Measurements from ENCODE around the gene FAM131C. TPM values are rescaled to one million over a fixed set of nuclear protein-coding genes. Genes with fewer than 3 reads are reported as not detected.
"Not testable (repeated sequence)": the region's sequence is repeated elsewhere in the genome, so short reads cannot be mapped to it uniquely, and the experiment has no call there.

The FAM131C gene
- total RNA-seq, 1 donor, result 0.36 TPM

- no peaks in the 10 kb centered on the region for H3K27me3 ChIP-seq (ENCODE audit: insufficient read depth, low read length)
Measured at GRCh38 chr1:16043950-16044349, 29.5 kb downstream of the FAM131C start.

GRCh38 chr1:16043521-16043920, 29.9 kb downstream of the FAM131C start, which contains the start of gene CLCNKB:
Gene CLCNKB (plus strand): TSS chr1:16043782. CDS start chr1:16044493, 711 bp downstream.
- Histone ChIP-seq H3K4me3 (ENCODE audit: insufficient read depth, low read length) (no peak within 1 kb of the TSS), H3K4me2 (ENCODE audit: insufficient read depth, low read length) (no peak within 1 kb of the TSS), H3K79me2 (ENCODE audit: insufficient read depth, low read length) (no peaks in the 10 kb centered on the region), H3K27me3 (ENCODE audit: insufficient read depth, low read length) (no peaks in the 10 kb centered on the region), H3K36me3 (ENCODE audit: insufficient read depth, low read length) (no peaks in the 10 kb centered on the region), H3K27ac (ENCODE audit: low read depth, low read length) (no peak within 1 kb of the TSS), H4K20me1 (ENCODE audit: insufficient read depth, low read length) (no peaks in the 10 kb centered on the region), H2AFZ (ENCODE audit: low read length) (no peak within 1 kb of the TSS), H3K4me1 (ENCODE audit: insufficient read depth, low read length) (no peaks in the 10 kb centered on the region), H3K9me3 (ENCODE audit: low read depth, low read length) (no peaks in the 10 kb centered on the region)
- TF ChIP-seq CTCF (IDR thresholded peaks at IDR 0.05; ENCODE audit: extremely low read depth, low read depth, low read length), result no peak
- DNase-seq (ENCODE audit: insufficient read length, low spot score, missing footprints), result no peak

More at GRCh38 chr1:16043950-16044349, 29.5 kb downstream of the FAM131C start:
- Histone ChIP-seq H4K20me1 (ENCODE audit: insufficient read depth, low read length) (no peaks in the 10 kb centered on the region), H3K36me3 (ENCODE audit: insufficient read depth, low read length) (no peaks in the 10 kb centered on the region), H3K79me2 (ENCODE audit: insufficient read depth, low read length) (no peaks in the 10 kb centered on the region), H3K27ac (ENCODE audit: low read depth, low read length) (no peak overlapping the region), H3K4me1 (ENCODE audit: insufficient read depth, low read length) (peaks cover 3% of the 10 kb centered on the region), H2AFZ (ENCODE audit: low read length) (no peak overlapping the region), H3K4me3 (ENCODE audit: insufficient read depth, low read length) (no peak overlapping the region), H3K9me3 (ENCODE audit: low read depth, low read length) (no peaks in the 10 kb centered on the region), H3K4me2 (ENCODE audit: insufficient read depth, low read length) (no peak overlapping the region)
- DNase-seq (ENCODE audit: insufficient read length, low spot score, missing footprints), result peak; percentile 73
- TF ChIP-seq CTCF (IDR thresholded peaks at IDR 0.05; ENCODE audit: extremely low read depth, low read depth, low read length), result no peak

GRCh38 chr1:16042654-16043053, 30.8 kb downstream of the FAM131C start:
- H3K9me3 ChIP-seq (ENCODE audit: low read depth, low read length); H3K4me1 ChIP-seq (ENCODE audit: insufficient read depth, low read length); H3K27ac ChIP-seq (ENCODE audit: low read depth, low read length); H3K4me3 ChIP-seq (ENCODE audit: insufficient read depth, low read length); H3K79me2 ChIP-seq (ENCODE audit: insufficient read depth, low read length); H3K4me2 ChIP-seq (ENCODE audit: insufficient read depth, low read length); DNase-seq (ENCODE audit: insufficient read length, low spot score, missing footprints); H4K20me1 ChIP-seq (ENCODE audit: insufficient read depth, low read length); H3K27me3 ChIP-seq (ENCODE audit: insufficient read depth, low read length); H3K36me3 ChIP-seq (ENCODE audit: insufficient read depth, low read length); H2AFZ ChIP-seq (ENCODE audit: low read length): not testable (repeated sequence)

- no peaks in the 10 kb centered on the region for H3K9me3 ChIP-seq (ENCODE audit: low read depth, low read length)
- DNase-seq (ENCODE audit: insufficient read length, low spot score, missing footprints), result peak; percentile 87
- no peak for TF ChIP-seq CTCF (IDR thresholded peaks at IDR 0.05; ENCODE audit: extremely low read depth, low read depth, low read length)
Measured at GRCh38 chr1:16042096-16042495, 31.4 kb downstream of the FAM131C start.

More at GRCh38 chr1:16042096-16042495, 31.4 kb downstream of the FAM131C start:
- no peaks in the 10 kb centered on the region for H3K4me1 ChIP-seq (ENCODE audit: insufficient read depth, low read length)
- no peaks in the 10 kb centered on the region for H3K36me3 ChIP-seq (ENCODE audit: insufficient read depth, low read length)
- H4K20me1 ChIP-seq (ENCODE audit: insufficient read depth, low read length), result no peaks in the 10 kb centered on the region
- no peak overlapping the region for H3K4me2 ChIP-seq (ENCODE audit: insufficient read depth, low read length)
- H3K4me3 ChIP-seq (ENCODE audit: insufficient read depth, low read length), result no peak overlapping the region
- H3K27me3 ChIP-seq (ENCODE audit: insufficient read depth, low read length), result no peaks in the 10 kb centered on the region
- no peaks in the 10 kb centered on the region for H3K79me2 ChIP-seq (ENCODE audit: insufficient read depth, low read length)
- no peak overlapping the region for H3K27ac ChIP-seq (ENCODE audit: low read depth, low read length)
- H2AFZ ChIP-seq (ENCODE audit: low read length), result no peak overlapping the region

All from osteoblast (primary cell).